IPS-18c (cell line): ENCODE measurements around the gene CDH18.

ENCODE experiments used
- H3K4me3 ChIP-seq: 2 replicates; pipeline ENCODE4 v1.7.0; 2013; ENCODE audit warnings: low read depth, mild to moderate bottlenecking, low read length, moderate library complexity; ENCODE audit not compliant: insufficient read depth
- H3K9me3 ChIP-seq: one replicate; pipeline ENCODE4 v1.6.1; 2013; ENCODE audit warnings: mild to moderate bottlenecking, low read length, moderate library complexity; ENCODE audit not compliant: control insufficient read depth, insufficient read depth

The CDH18 gene

DNA sequence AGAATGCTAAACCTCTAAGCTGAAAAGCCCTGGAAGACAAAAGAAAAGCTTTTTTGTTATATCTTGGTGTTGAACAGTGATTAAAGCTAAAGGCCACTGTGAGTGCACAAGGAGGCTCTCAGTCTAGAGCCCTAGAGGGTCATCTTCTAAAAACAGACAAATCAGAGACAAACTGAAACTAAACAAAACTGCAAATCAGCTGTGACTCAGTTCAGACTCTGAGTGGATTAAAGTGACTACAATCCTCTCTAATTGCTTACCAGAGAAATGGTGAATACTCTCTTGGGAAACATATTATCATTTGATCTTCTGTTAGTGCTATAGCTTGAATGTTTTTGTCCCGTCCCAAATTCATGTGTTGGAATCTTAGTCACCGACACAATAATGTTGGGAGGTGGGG lies 491.9 kb downstream of the CDH18 start:
- no peak overlapping the region for H3K4me3 ChIP-seq
- H3K9me3 ChIP-seq, result no peaks in the 10 kb centered on the region

GRCh38 chr5:19492861-19493260 lies 495.1 kb downstream of the CDH18 start:
- no peak overlapping the region for H3K4me3 ChIP-seq
- no peaks in the 10 kb centered on the region for H3K9me3 ChIP-seq

DNA sequence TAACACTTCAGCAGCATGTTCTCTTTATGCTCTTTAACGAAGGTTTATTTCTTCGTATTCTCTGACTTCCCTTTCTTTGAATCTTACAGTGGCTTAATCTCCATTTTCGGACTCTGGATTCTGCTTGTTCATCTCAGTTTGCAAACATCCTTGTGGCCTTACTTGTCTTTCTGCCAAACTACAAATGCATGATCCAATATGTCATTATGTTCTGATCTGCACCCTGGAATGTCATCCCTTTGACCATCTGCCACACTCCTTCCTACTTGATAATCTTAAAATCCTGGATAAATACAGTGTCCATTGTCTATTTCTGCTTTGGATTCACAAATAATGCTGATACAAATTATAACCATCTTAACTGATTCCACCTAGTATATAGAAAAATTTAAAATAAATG lies 499.2 kb downstream of the CDH18 start:
- no peaks in the 10 kb centered on the region for H3K9me3 ChIP-seq
- H3K4me3 ChIP-seq, result no peak overlapping the region

GRCh38 chr5:19487480-19487879 lies 500.5 kb downstream of the CDH18 start:
- no peak overlapping the region for H3K4me3 ChIP-seq
- no peaks in the 10 kb centered on the region for H3K9me3 ChIP-seq

GRCh38 chr5:19479562-19479961 lies 508.4 kb downstream of the CDH18 start:
- Histone ChIP-seq H3K4me3 (no peak overlapping the region), H3K9me3 (no peaks in the 10 kb centered on the region)

- no peak overlapping the region for H3K4me3 ChIP-seq
- no peaks in the 10 kb centered on the region for H3K9me3 ChIP-seq
These were observed 526.0 kb downstream of the CDH18 start for GRCh38 chr5:19462019-19462418.

- no peak overlapping the region for H3K4me3 ChIP-seq
- no peaks in the 10 kb centered on the region for H3K9me3 ChIP-seq
These were observed 563.5 kb downstream of the CDH18 start for GRCh38 chr5:19424506-19424905.
